Globus pallidus (tissue), 1 donor: ENCODE measurements around the gene OOSP4A.
"Not testable (repeated sequence)": the region's sequence is repeated elsewhere in the genome, so short reads cannot be mapped to it uniquely, and the experiment has no call there.

ENCODE experiments used
- DNase-seq: peaks from one replicate; pipeline ENCODE4 v3.0.0-alpha.2; 2015; ENCODE audit warnings: low spot score

The OOSP4A gene

GRCh38 chr11:59981106-59981770, 17.4 kb downstream of the OOSP4A start:
- DNase-seq = no peak

GRCh38 chr11:59982037-59982436, 18.2 kb downstream of the OOSP4A start:
- DNase-seq = not testable (repeated sequence)

GRCh38 chr11:59983212-59983611, 19.4 kb downstream of the OOSP4A start:
- DNase-seq = no peak

GRCh38 chr11:59984368-59984767, 20.5 kb downstream of the OOSP4A start:
- no peak for DNase-seq

- no peak for DNase-seq
Measured at GRCh38 chr11:59990421-59990820, 26.6 kb downstream of the OOSP4A start.

GRCh38 chr11:59992425-59992824, 28.6 kb downstream of the OOSP4A start:
- DNase-seq = no peak

- no peak for DNase-seq
Measured at GRCh38 chr11:59997800-59998199, 34.0 kb downstream of the OOSP4A start.

- no peak for DNase-seq
Measured at GRCh38 chr11:59999691-60000090, 35.9 kb downstream of the OOSP4A start.

- no peak for DNase-seq
Measured at GRCh38 chr11:60003729-60004128, 39.9 kb downstream of the OOSP4A start.

- no peak for DNase-seq
Measured at GRCh38 chr11:60005360-60005759, 41.5 kb downstream of the OOSP4A start.

GRCh38 chr11:60016881-60017280, 53.0 kb downstream of the OOSP4A start, which contains the start of gene OOSP4B:
TSS of gene OOSP4B (plus strand) at chr11:60017181.
- DNase-seq = no peak

- DNase-seq = no peak
Measured at GRCh38 chr11:60018058-60018457, 54.2 kb downstream of the OOSP4A start.
